Measurements from ENCODE around the gene DNAJA2.

Gene DNAJA2

DNA sequence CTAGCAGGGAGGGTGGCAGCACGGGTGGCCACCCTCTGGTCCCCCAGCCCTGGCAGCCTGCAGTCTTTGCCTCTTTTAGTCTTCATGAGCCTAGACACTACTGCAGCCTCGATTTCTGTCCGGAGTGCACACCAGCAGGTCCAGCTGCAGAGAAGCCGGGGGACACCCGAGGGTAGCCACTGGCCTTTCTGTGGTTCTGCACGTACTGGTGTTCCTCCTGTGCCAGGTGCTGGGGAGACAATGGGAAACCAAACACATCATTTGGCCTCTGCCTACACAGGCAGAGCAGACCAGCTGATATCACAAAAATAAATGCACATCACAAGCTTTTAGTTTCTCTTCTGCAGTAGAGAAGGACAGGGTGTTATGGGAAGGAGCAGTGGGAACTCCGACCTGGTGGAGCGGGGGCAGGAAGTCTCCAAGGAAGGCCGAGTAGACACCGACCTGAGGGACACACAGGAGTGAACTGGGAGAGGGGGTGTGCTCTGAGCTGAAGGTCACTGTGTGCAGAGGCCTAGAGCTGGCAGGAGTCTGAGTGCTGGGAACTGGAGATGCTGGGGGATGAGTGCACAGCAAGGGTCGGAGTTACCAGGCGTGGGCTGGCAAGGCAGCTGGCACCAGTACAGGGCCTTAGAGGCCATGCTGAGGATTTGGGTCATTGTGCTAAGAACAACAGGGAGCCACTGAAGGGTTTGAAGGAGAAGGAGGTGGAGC lies 66.3 kb downstream of the DNAJA2 start:
- no peaks in the 10 kb centered on the region for H3K9me3 Mint-ChIP-seq
- no peak overlapping the region for H3K27ac Mint-ChIP-seq
- H3K36me3 Mint-ChIP-seq (ENCODE audit: low read depth), result peaks cover 18% of the 10 kb centered on the region
- no peak overlapping the region for H3K4me3 Mint-ChIP-seq
- no peak for DNase-seq
- peaks cover 8% of the 10 kb centered on the region for H3K4me1 Mint-ChIP-seq (ENCODE audit: low read depth)
- H3K27me3 Mint-ChIP-seq, result no peaks in the 10 kb centered on the region

DNA sequence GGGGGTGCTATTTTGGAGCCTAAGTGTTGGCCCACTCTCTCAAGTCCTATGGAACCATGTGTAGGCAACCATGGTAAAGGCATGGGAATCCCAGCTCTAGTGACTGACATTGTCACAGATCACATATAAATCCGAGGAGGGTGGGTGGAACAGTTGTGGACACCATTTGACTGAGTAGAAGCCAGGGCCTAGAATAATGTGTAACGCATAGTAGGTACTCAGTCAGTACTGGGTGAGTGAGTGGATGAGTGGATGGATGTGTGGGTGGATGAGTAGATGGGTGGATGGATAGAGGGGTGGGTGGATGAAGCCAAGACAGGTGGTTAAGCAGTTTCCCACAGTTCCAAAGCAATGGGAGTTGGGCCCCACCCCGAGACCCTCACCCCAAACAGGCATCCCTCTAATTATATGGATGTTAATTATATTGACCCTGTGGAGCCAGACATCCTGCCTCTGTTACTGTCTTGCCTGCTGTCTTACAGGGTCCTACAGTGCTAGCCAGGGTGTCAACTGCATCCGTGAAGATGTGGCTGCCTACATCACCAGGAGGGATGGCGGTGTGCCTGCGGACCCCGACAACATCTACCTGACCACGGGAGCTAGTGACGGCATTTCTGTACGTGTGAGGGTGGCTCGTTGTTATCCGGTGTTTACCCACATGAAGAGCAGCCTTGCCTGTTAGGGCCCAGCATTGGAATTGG lies 67.0 kb downstream of the DNAJA2 start:
- Mint-ChIP-seq H3K27ac (no peak overlapping the region), H3K27me3 (no peaks in the 10 kb centered on the region), H3K36me3 (ENCODE audit: low read depth) (peaks cover 16% of the 10 kb centered on the region), H3K4me1 (ENCODE audit: low read depth) (peaks cover 8% of the 10 kb centered on the region), H3K9me3 (no peaks in the 10 kb centered on the region), H3K4me3 (no peak overlapping the region)
- no peak for DNase-seq

All from activated T-cell treated with anti-CD3 and anti-CD28 coated beads, Interleukin-2, amount 50 U/mL, for 24 hours (primary cell).